Measurements from ENCODE around the gene ARHGDIG. TPM values are rescaled to one million over a fixed set of nuclear protein-coding genes. Genes with fewer than 3 reads are reported as not detected.

The ARHGDIG gene
- total RNA-seq, 1 donor: not detected

- DNase-seq (ENCODE audit: low read depth): no peak
- H3K4me3 ChIP-seq (ENCODE audit: low read depth, low read length): no peak overlapping the region
- TF ChIP-seq, protein P1, sequence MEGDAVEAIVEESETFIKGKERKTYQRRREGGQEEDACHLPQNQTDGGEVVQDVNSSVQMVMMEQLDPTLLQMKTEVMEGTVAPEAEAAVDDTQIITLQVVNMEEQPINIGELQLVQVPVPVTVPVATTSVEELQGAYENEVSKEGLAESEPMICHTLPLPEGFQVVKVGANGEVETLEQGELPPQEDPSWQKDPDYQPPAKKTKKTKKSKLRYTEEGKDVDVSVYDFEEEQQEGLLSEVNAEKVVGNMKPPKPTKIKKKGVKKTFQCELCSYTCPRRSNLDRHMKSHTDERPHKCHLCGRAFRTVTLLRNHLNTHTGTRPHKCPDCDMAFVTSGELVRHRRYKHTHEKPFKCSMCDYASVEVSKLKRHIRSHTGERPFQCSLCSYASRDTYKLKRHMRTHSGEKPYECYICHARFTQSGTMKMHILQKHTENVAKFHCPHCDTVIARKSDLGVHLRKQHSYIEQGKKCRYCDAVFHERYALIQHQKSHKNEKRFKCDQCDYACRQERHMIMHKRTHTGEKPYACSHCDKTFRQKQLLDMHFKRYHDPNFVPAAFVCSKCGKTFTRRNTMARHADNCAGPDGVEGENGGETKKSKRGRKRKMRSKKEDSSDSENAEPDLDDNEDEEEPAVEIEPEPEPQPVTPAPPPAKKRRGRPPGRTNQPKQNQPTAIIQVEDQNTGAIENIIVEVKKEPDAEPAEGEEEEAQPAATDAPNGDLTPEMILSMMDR (IDR thresholded peaks at IDR 0.05; ENCODE audit: insufficient read depth, low read depth, low read length): no peak
Measured at GRCh38 chr16:273547-274421, 6.6 kb upstream of the ARHGDIG start.

GRCh38 chr16:275041-275641 is 5.2 kb upstream of the ARHGDIG start:
- DNase-seq (ENCODE audit: low read depth): no peak
- peak overlapping the region; percentile 54 for H3K4me3 ChIP-seq (ENCODE audit: low read depth, low read length)
- TF ChIP-seq, protein P1 (IDR thresholded peaks at IDR 0.05; ENCODE audit: insufficient read depth, low read depth, low read length): no peak

DNA sequence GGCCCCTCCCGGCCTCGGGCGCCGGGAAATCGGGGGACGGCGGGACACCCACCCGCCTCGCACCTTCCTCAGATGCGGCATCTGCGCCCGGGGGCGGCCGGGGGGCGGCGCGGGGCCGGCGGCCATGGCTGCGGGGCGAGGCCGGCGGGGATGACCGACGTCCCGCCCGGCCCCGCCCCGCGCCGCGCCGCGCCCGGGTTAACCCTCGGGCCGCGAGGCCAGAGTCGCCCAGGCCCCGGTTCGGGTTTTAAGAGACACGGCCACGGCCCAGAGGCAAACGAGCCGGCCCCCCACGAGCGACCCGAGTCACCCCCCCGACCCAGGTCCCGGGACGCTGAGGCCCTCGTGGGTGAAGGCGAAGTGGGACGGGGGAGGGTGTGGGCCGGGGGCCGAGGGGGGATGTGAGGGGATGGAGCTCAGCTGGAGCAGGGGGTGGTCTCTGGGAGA is 4.6 kb upstream of the ARHGDIG start, which contains the start of gene RGS11:
Gene RGS11 (minus strand): TSS at position 159 of the 447 bp plus-strand sequence. CDS start 33 bp downstream, at position 126.
- DNase-seq (ENCODE audit: low read depth): no peak
- H3K4me3 ChIP-seq (ENCODE audit: low read depth, low read length): peak within 1 kb of the TSS; percentile 54
- TF ChIP-seq, protein P1 (IDR thresholded peaks at IDR 0.05; ENCODE audit: insufficient read depth, low read depth, low read length): no peak

GRCh38 chr16:276426-277077 is 3.8 kb upstream of the ARHGDIG start:
- no peak for DNase-seq (ENCODE audit: low read depth)
- no peak overlapping the region for H3K4me3 ChIP-seq (ENCODE audit: low read depth, low read length)
- TF ChIP-seq, protein P1 (IDR thresholded peaks at IDR 0.05; ENCODE audit: insufficient read depth, low read depth, low read length): no peak

GRCh38 chr16:278863-279366 is 1.5 kb upstream of the ARHGDIG start:
- DNase-seq (ENCODE audit: low read depth): peak; percentile 54
- TF ChIP-seq, protein P1 (IDR thresholded peaks at IDR 0.05; ENCODE audit: insufficient read depth, low read depth, low read length): no peak
- H3K4me3 ChIP-seq (ENCODE audit: low read depth, low read length): no peak overlapping the region

- no peak overlapping the region for H3K4me3 ChIP-seq (ENCODE audit: low read depth, low read length)
- TF ChIP-seq, protein P1 (IDR thresholded peaks at IDR 0.05; ENCODE audit: insufficient read depth, low read depth, low read length): no peak
- DNase-seq (ENCODE audit: low read depth): no peak
Measured at GRCh38 chr16:279531-279930, 860 bp upstream of the ARHGDIG start.
